NCI-H187 (cell line): ENCODE data around the gene ADCY4.
"Not testable (repeated sequence)": the region's sequence is repeated elsewhere in the genome, so short reads cannot be mapped to it uniquely, and the experiment has no call there.

Experiments used
- DNase-seq, 2 experiments: peaks; one replicate each; lab custom pipeline; 2025; lab: John Stamatoyannopoulos, UW

The ADCY4 gene

DNA sequence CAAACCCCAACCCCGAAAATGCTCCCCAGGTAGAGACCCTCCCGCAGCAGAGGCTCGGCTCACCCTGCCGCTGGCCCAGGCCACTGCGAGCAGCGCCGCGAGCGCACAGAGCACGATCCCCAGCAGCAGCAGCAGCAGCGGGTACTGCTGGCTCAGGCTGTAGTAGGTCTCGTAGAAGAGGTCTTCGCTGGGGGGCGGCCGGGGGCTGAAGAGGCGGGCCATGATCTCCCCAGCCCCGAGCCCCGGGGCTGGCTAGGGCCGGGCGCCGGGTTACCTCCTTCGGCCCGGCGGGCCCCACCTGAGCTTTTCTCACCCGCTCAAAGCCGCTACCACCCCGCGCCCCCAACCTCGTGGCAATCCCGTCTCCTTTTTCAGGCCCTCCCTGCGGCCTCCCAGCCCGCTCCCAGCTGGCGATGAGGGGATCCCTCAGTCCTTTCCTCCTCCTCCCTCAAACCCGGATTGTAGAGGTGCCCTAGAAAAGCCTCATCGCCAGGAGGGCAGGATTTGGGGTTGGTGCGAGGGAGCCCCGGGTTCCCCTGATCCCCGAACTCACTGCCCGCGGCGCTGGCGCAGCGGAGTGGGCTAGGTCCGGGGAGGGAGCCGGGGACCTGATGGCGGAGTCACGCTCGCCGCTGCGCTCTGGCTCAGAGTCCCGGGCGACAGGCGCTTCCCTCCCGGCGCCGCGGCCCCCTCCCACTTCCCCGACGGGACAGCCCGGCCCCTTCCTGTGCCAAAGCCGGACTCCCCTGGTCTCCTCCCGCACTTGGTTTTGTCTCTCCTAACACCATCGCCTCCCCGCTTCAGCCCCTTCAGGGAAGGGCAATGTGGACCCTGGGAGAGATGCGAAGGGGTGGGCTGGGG lies at the start of gene ADCY4:
ADCY4 (minus strand) TSS at position 641 of the 861 bp plus-strand sequence; CDS start at position 222, 419 bp downstream.
- no peak for DNase-seq

DNA sequence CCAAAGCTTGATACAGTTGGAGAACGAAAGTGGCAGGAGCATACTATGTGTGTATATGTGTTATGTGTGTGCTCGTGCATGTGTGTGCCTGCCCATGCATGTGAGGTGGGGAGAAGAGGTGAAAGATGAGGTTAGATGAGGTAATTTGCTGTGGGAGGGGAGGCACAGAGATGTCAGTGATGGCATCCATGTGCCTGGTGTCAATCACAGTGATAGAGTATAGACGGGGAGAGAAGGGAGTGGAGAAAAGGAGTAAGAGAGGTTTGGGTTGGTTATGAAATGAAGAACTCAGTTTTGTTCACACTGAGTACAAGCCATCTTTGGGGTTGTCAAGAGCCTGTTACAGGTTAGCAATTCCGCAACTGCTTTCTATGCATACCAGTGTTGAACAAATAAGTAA lies 49.3 kb upstream of the ADCY4 start:
- DNase-seq: no peak

DNA sequence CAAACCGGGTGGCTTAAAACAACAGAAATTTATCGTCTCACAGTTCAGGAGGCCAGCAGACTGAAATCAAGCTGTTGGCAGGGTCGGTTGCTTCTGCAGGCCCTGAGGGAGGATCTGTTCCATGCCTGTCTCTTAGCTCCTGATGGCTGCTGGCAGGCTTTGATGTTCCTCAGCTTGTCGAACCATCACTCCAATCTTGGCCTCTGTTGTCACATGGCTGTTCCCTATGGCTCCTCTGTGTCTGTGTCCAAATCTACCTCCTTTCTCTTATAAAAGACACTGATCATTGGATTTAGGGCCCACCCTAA lies 47.1 kb upstream of the ADCY4 start:
- no peak for DNase-seq

DNA sequence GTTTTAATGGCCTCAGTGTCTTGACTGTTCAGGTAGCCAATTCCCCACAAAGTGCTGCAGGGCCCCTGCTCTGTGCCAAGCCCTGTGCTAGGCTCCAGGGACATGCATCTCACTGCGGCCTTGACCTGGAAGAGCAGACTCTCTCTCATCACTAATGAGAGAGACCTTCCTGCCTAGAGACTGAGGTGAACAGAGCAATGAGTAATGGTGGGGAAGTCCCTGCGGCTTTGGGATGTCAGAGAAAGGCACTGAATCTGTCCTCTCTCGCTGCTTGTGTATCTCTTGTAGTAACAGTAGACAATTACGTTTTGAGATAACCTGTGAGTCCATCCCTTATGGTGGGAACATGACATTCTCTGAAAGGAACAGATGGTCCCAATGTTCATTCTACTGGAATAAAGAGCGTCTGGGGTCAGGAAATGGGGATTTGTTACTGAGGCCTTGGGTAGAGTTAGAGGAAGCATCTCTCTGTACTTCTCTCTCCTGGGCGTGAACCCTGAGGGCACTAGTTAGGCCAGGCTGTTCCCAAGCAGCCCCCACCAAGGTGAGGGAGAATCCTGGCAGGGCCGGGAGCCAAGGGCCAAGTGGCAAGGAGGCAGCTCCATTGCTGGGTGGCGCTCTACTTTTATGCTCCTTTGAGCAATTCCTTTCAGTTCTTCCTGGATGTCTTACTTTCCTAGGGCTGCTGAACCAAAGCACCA lies 46.6 kb upstream of the ADCY4 start:
- DNase-seq: no peak

DNA sequence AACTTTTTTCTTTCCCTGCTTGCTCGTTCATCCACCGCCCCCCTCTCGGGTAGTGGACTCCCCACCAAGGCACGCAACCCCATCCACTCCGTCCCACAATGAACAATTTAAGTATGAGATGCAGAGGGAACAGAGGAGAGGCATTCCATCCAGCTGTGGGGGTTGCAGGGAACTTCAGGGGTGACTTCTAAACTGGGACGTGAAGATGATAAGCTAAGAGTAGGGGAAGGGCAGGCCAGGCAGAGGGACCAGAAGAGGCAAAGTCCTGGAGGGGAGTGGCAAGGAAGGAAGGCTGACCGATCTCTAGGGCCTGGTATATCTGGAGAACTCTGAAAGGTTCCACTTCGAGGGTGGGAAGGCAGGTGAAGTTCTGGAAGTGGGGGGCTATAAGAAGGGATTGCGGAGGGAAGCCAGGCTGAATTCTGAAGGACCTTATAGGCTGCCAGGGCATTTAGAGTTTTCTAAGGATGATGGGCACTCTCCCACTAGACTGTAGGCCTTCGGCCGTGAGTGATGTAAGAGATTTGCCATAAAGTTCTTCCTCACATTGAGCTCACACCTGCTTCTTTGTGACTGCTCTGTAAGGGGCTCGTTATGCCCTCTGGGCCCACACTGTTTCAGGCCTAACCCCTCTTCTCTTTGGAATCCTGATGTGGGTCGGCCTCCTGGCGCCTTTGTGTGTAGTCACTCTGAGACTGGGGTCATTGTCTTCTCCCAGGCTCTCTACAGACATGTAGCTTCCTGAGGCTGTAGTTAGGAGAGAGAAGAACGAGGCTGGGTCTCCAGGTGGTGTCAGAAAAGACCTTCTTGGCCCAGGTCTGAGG lies 45.2 kb upstream of the ADCY4 start:
- no peak for DNase-seq

DNA sequence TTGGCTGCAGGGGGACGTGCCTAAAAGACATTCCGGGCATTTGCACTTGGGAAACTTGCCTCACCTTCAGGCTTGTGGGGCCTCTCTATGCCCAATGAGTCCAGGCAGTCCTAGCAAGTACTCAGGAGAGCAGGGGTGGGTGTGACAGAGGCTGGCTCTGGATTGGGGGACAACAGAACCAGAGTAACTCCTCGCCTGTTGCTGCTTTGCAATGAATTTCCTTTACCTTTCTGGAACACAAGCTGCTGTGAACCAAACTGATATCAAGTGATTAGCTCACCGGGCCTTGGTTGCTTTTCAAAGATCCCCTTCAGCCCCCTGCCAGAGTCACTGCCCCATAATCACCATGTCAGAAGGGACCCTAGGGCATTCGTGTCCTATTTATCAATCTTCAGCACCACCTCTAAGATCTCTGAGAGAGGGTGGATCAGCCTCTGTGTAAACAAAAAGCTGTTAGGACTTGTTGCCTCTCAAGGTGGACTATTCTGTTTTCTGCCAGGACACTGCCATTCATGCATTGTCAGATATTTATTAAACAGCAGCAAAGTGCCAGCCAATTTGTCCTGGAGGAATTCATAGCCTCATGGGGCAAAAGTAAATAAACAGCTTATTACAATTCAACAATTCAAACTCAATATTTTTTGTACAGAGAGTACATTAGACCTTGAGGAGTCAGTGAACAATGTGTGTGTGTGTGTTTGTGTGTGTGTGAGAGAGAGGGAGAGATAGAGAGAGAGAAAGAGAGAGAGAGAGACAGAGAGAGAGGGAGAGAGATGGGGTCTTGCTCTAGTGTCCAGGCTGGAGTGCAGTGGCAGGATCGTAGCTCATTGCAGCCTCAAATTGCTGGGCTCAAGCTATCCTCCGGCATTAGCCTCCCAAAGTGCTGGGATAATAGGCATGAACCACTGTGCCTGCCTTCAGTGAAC lies 44.4 kb upstream of the ADCY4 start:
- DNase-seq: no peak

DNA sequence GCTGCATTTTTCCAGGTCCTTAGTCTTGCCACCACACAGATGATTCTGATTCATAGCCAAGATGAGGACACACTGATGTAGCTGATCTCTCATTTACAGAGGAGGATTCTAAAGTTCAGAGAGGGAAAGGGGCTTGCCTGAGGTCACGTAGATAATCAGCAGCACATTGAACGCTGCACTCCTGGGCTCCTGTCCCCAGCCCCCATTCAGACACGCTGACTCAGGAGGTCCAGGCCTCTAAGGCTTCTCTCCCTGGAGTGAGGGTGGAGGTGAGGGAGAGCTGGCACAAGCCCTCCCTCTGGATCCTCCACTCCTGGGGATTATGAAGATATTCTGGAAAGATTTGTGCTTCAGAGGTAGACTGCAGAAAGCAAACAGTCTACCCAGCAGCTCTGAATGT lies 43.5 kb upstream of the ADCY4 start:
- DNase-seq: no peak

DNA sequence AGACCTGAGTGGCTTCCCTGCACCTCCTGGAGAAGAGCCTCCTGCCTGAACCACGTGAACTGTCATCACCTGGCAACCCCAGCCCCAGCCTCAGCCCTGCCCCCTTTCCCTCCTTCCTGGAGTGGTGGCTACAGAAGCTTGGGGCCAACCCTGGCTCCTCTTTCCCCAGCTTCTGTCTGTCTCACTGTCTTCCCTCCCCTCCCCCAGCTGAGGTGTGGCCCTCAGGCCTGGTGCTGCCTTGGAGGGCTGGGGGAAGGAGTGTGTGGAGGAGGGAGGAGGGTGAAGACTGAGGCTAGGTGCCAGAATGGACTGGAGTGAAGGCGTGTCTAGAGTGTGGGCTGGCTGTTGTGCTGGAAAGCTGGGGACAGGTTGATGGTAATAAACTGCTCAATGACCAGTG lies 42.8 kb upstream of the ADCY4 start:
- DNase-seq: peak; percentile 93 to 96

DNA sequence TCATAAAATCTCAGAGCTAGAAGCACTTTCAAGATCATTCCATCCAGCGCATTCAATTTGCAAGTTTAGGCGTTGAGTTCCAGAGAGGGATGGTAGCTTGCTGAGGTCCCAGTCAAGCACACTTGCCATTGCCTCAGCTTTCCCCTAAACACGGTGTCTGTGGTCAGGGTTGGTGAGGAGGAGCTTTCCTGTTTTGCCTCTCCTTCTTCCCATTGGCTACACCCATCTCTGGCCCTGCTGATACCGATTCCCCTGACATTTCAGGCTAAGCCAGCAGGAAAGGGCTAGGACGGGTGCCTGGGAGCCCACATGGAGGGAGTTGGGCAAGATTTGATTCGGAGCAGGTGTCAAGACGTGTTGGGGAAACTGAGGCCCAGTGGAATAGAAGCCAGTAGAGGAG lies 42.3 kb upstream of the ADCY4 start:
- peak in 1 of 2 experiments; percentile 48 for DNase-seq

DNA sequence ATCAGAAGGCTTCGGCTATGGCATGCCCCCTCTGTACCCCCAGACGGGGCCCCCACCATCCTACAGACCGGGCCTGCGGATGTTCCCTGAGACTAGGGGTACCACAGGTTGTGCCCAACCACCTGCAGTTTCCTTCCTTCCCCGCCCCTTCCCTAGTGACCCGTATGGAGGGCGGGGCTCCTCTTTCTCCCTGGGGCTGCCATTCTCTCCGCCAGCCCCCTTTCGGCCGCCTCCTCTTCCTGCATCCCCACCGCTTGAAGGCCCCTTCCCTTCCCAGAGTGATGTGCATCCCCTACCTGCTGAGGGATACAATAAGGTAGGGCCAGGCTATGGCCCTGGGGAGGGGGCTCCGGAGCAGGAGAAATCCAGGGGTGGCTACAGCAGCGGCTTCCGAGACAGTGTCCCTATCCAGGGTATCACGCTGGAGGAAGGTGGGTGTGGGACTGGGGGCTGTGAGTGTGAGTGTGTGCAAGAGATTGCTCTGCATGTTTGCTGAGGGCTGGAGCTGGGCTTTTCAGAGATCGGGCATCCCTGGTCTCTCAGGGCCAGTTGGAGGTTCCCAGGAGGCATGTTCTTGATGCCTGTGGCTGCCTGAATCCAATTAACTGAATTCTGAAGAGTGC lies 41.7 kb upstream of the ADCY4 start:
- DNase-seq: peak; percentile 27 to 40

DNA sequence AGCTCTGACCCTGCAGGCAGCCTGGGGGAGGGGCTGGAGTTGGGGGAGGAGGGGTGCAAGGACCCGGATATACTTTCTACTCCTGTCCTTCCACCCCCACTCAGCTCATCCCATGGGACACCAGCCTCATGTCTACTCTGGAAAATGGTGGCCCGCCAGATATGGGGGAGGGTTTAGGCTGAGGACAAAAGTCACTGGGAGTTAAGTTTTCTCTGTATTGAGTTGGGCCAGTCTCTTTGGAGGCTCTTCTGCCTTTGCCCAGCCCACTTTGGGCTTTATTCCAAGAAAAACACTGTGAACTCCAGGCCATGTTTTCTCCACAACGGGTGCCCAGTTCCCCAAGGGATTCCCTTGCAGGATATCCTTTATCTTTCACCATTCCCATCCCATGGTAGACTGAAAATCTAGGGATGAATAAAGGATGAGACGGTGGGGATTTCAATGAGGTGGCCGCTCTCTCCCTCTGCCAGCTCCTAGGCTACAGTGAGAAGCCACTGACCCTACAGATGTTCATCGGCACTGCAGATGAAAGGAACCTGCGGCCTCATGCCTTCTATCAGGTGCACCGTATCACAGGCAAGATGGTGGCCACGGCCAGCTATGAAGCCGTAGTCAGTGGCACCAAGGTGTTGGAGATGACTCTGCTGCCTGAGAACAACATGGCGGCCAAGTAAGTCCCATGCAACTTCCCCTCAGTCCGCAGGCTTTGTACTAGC lies 38.0 kb upstream of the ADCY4 start:
- peak; percentile 71 to 76 for DNase-seq

DNA sequence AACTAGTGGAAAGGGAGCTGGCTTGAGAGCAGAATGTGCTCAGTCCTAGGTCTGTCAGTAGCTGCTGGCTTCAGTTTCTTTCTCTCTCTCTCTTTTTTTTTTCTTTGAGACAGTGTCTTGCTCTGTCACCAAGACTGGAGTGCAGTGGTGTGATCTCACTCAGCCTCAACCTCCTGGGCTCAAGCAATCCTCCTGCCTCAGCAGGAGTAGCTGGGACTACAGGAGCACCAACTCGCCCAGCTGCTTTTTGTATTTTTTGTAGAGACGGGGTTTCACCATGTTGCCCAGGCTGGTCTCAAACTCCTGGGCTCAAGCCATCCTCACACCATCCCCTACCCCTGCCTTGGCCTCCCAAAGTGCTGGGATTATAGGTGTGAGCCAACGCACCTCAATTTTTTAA lies 36.7 kb upstream of the ADCY4 start:
- DNase-seq: not testable (repeated sequence)

DNA sequence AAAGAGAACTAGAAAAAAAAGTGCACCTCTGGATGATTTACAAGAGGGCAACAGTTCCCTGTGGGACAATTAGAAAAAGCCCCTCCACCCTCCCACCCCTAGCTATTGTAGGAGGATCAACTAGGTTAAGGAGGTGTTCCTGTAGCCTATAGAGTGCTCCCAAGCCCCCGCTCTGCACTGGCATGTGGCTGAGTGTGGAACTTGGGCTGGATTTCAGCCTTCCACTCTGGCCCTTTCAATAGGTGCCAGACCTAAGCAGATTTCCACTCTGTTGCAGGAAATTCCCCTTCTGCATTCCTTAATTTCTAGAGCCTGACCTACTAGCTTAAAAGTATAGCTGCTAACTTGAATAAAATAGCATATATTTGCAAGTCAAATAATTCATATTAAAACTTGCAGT lies 35.9 kb upstream of the ADCY4 start:
- DNase-seq: no peak

DNA sequence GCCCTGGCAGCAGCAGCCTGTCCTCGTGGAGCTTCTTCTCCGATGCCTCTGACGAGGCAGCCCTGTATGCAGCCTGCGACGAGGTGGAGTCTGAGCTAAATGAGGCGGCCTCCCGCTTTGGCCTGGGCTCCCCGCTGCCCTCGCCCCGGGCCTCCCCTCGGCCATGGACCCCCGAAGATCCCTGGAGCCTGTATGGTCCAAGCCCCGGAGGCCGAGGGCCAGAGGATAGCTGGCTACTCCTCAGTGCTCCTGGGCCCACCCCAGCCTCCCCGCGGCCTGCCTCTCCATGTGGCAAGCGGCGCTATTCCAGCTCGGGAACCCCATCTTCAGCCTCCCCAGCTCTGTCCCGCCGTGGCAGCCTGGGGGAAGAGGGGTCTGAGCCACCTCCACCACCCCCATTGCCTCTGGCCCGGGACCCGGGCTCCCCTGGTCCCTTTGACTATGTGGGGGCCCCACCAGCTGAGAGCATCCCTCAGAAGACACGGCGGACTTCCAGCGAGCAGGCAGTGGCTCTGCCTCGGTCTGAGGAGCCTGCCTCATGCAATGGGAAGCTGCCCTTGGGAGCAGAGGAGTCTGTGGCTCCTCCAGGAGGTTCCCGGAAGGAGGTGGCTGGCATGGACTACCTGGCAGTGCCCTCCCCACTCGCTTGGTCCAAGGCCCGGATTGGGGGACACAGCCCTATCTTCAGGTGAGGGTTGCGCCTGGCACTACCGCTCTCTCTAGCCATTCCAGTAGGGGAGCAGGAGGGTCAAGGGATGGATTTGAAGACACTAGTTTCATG lies 35.2 kb upstream of the ADCY4 start:
- DNase-seq: no peak

DNA sequence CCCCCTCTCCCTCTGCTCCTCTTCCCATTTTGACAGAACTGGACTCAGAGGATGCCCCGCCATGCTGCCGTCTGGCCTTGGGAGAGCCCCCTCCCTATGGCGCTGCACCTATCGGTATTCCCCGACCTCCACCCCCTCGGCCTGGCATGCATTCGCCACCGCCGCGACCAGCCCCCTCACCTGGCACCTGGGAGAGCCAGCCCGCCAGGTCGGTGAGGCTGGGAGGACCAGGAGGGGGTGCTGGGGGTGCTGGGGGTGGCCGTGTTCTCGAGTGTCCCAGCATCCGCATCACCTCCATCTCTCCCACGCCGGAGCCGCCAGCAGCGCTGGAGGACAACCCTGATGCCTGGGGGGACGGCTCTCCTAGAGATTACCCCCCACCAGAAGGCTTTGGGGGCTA lies 34.6 kb upstream of the ADCY4 start:
- DNase-seq: no peak

DNA sequence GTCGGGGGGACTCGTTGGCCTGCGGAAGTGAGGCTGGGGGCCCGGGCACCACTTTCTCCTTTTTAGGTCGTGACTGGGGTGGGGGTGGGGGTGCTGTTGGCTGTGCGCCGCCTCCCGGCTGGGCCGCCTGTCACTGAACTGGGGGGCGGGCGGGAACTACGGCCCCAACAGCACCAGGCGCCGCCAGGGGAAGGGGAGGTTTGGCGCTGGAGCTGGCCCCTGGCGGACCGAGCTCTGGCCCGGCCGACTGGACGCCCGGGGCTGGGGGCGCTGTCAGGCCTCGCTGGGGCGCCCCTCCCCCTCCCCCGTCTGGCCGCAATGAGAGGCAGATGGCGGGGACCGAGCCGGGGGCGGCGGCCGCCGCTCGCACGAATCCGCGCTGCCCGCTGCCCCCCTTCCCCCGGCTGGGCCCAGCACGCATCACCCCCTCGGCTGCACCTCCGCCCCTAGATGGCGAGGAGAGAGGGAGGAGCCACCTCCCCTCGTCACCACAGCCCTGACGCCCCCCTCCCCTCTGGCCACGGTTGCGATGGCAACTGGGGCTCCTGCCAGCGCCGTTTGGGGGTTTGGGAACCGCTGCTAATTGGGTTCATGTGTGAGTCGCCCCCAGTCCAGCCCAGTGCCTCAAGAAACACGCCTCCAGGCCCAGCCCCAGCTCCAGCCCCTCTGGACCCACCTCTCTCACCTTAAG lies 33.8 kb upstream of the ADCY4 start:
- peak; percentile 35 to 75 for DNase-seq

DNA sequence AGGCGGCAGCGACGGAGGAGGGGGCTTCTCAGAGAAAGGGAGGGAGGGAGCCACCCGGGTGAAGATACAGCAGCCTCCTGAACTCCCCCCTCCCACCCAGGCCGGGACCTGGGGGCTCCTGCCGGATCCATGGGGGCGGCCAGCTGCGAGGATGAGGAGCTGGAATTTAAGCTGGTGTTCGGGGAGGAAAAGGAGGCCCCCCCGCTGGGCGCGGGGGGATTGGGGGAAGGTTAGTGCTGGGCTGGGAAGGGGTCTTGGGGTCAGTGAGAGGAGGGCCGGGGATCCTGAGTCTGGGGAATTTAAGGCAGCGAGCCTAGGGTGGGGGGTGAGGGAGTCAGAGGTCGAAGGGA lies 33.3 kb upstream of the ADCY4 start:
- no peak for DNase-seq

DNA sequence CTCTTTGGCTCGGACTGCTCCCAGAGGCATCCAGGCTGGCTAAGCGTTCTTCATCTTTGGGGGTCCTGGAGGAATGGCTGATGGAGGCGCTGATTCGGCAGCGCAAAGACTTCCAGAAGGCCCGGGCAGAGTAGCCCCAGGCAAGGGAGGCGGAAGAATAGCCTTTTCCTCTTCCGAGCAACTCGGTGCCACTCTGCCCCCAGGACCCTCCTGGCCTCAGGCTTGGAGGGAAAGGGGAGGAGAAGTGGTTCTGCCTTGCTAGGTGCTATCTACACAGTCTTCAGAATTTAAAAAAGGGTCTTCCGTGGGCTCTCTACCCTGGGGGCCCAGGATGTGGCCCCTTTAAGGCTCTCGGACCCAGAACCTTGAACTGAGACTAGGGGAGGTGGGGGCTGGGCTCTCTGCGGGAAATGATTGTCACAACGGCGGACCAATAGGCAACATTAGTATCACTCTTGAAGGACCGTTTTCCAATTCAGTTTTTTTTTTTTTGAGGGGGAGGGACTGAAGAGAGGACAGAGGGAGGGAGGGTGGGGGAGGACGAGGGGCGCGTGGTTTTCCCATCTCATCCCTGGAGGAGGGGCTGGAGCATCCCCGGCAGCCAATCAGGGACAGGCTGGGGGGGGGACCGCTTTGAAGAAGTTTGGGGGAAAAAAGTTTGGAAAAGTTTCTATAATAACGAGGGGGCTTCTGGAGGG lies 32.8 kb upstream of the ADCY4 start, which contains the start of gene NFATC4:
NFATC4 (plus strand) TSS at position 671 of the 698 bp plus-strand sequence. CDS start 157 bp downstream, outside the sequence.
- DNase-seq: peak; percentile 86 to 90
